ENCODE data around the gene DAAM2. TPM values are rescaled to one million over a fixed set of nuclear protein-coding genes. Genes with fewer than 3 reads are reported as not detected.
A peak's percentile ranks its signal among the peaks of the same experiment; 100 is the strongest.

The DAAM2 gene
- total and polyA plus RNA-seq, 9 of the 15 experiments (the other 6 are each of a cell fraction or from before 2014, with no cell fraction given) = 0.01 to 0.07 TPM; not detected in 7

DNA sequence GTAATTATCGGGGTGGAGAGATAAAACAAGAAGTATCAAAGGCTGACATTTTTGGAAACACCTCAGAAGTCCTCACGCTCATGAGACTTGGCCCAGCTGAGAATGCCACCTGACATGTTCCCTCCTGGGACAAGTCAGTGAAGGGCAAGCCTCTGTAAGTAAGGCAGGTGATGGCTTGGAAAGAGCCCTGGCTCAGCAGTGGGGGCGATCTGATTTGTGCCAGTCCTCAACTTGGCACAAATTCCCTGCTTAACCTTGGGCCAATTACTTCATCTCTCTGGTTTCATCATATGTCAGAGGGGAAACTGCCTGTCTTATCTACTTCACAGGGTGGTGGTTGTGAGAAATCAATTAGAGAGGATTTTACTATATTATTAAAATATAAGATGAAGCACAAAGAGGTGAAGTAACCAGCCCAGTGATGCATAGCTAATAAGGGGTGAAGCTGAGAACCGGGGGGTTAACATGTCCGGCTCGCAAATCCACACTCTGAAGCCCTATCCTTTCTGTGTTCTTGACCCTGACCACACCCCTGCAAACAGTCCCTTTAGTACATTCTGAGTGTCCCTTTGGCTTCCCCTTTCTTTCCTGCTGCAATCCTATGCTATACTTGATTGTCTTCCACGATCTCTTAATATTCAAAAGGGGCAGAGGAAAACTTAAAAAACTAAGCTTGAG, 150.9 kb downstream of the DAAM2 start (continued):
- TF ChIP-seq, protein P1, sequence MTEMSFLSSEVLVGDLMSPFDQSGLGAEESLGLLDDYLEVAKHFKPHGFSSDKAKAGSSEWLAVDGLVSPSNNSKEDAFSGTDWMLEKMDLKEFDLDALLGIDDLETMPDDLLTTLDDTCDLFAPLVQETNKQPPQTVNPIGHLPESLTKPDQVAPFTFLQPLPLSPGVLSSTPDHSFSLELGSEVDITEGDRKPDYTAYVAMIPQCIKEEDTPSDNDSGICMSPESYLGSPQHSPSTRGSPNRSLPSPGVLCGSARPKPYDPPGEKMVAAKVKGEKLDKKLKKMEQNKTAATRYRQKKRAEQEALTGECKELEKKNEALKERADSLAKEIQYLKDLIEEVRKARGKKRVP (CRISPR knock-in tag; IDR thresholded peaks at IDR 0.05) = no peak
- TF ChIP-seq L3MBTL2 (IDR thresholded peaks at IDR 0.05) = no peak
- TF ChIP-seq, protein P2, sequence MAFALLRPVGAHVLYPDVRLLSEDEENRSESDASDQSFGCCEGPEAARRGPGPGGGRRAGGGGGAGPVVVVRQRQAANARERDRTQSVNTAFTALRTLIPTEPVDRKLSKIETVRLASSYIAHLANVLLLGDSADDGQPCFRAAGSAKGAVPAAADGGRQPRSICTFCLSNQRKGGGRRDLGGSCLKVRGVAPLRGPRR (CRISPR knock-in tag; IDR thresholded peaks at IDR 0.05) = no peak
- peak in 1 of 2 experiments; percentile 31; a peak in 1 of 4 replicates for TF ChIP-seq FOXK2 (conservative IDR thresholded peaks at IDR 0.05 in 1 of 2, IDR thresholded peaks at IDR 0.05 in 1 of 2; ENCODE audit: low read depth in 2 of 2)
- TF ChIP-seq ZNF347 (CRISPR knock-in tag; IDR thresholded peaks at IDR 0.05; ENCODE audit: low read depth) = no peak
- TF ChIP-seq, protein P3, sequence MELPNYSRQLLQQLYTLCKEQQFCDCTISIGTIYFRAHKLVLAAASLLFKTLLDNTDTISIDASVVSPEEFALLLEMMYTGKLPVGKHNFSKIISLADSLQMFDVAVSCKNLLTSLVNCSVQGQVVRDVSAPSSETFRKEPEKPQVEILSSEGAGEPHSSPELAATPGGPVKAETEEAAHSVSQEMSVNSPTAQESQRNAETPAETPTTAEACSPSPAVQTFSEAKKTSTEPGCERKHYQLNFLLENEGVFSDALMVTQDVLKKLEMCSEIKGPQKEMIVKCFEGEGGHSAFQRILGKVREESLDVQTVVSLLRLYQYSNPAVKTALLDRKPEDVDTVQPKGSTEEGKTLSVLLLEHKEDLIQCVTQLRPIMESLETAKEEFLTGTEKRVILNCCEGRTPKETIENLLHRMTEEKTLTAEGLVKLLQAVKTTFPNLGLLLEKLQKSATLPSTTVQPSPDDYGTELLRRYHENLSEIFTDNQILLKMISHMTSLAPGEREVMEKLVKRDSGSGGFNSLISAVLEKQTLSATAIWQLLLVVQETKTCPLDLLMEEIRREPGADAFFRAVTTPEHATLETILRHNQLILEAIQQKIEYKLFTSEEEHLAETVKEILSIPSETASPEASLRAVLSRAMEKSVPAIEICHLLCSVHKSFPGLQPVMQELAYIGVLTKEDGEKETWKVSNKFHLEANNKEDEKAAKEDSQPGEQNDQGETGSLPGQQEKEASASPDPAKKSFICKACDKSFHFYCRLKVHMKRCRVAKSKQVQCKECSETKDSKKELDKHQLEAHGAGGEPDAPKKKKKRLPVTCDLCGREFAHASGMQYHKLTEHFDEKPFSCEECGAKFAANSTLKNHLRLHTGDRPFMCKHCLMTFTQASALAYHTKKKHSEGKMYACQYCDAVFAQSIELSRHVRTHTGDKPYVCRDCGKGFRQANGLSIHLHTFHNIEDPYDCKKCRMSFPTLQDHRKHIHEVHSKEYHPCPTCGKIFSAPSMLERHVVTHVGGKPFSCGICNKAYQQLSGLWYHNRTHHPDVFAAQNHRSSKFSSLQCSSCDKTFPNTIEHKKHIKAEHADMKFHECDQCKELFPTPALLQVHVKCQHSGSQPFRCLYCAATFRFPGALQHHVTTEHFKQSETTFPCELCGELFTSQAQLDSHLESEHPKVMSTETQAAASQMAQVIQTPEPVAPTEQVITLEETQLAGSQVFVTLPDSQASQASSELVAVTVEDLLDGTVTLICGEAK (IDR thresholded peaks at IDR 0.05) = no peak
- TF ChIP-seq, protein P3 (CRISPR knock-in tag; IDR thresholded peaks at IDR 0.05) = no peak
- TF ChIP-seq, protein P4, sequence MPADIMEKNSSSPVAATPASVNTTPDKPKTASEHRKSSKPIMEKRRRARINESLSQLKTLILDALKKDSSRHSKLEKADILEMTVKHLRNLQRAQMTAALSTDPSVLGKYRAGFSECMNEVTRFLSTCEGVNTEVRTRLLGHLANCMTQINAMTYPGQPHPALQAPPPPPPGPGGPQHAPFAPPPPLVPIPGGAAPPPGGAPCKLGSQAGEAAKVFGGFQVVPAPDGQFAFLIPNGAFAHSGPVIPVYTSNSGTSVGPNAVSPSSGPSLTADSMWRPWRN (IDR thresholded peaks at IDR 0.05; ENCODE audit: low read depth) = no peak
- no peak for TF ChIP-seq ETV5 (CRISPR knock-in tag; IDR thresholded peaks at IDR 0.05; ENCODE audit: low read depth)
- TF ChIP-seq OTX1 (CRISPR knock-in tag; IDR thresholded peaks at IDR 0.05) = no peak
- TF ChIP-seq, protein P5, sequence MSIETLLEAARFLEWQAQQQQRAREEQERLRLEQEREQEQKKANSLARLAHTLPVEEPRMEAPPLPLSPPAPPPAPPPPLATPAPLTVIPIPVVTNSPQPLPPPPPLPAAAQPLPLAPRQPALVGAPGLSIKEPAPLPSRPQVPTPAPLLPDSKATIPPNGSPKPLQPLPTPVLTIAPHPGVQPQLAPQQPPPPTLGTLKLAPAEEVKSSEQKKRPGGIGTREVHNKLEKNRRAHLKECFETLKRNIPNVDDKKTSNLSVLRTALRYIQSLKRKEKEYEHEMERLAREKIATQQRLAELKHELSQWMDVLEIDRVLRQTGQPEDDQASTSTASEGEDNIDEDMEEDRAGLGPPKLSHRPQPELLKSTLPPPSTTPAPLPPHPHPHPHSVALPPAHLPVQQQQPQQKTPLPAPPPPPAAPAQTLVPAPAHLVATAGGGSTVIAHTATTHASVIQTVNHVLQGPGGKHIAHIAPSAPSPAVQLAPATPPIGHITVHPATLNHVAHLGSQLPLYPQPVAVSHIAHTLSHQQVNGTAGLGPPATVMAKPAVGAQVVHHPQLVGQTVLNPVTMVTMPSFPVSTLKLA (conservative IDR thresholded peaks at IDR 0.05) = no peak
- TF ChIP-seq CXXC5 (CRISPR knock-in tag; IDR thresholded peaks at IDR 0.05) = 0 out of 2 replicates have a peak, but pooled peaks have one; percentile 3
- TF ChIP-seq BHLHE40 (IDR thresholded peaks at IDR 0.05; ENCODE audit: low read length) = no peak
- TF ChIP-seq RFX7 (CRISPR knock-in tag; IDR thresholded peaks at IDR 0.05) = no peak
- TF ChIP-seq MTA2 (IDR thresholded peaks at IDR 0.05; ENCODE audit: low read depth) = no peak
